NCI-H460 (cell line): ENCODE results near the gene DLG1. TPM values are rescaled to one million over a fixed set of nuclear protein-coding genes. Genes with fewer than 3 reads are reported as not detected.
"Not testable (repeated sequence)": the region's sequence is repeated elsewhere in the genome, so short reads cannot be mapped to it uniquely, and the experiment has no call there.

Experiments used
- DNase-seq: peaks from one replicate; pipeline ENCODE4 v3.0.0-alpha.2; 2016; ENCODE audit warnings: low read depth; ENCODE audit errors: extremely low read depth
- total RNA-seq: library from RNA; depleted of rRNA; stranded (reverse); fragments of >200 nt; shearing (Covaris generic); gene quantifications from 2 replicates; pipeline ENCODE4 v1.2.3, GENCODE V29; 2014

The DLG1 gene
- total RNA-seq, 1 experiment from 2014 or later, result 45.1 TPM

- DNase-seq, result no peak
These were observed 5.8 kb downstream of the DLG1 start for GRCh38 chr3:197292648-197293047.

- DNase-seq, result no peak
These were observed 6.2 kb downstream of the DLG1 start for GRCh38 chr3:197292083-197292646.

- no peak for DNase-seq
These were observed 8.7 kb downstream of the DLG1 start for GRCh38 chr3:197289726-197290125.

- no peak for DNase-seq
These were observed 11.7 kb downstream of the DLG1 start for GRCh38 chr3:197286678-197287077.

- no peak for DNase-seq
These were observed 12.9 kb downstream of the DLG1 start for GRCh38 chr3:197285557-197285956.

- DNase-seq, result no peak
These were observed 15.4 kb downstream of the DLG1 start for GRCh38 chr3:197283045-197283444.

- no peak for DNase-seq
These were observed 16.6 kb downstream of the DLG1 start for GRCh38 chr3:197281849-197282248.

- no peak for DNase-seq
These were observed 18.3 kb downstream of the DLG1 start for GRCh38 chr3:197280156-197280555.

GRCh38 chr3:197278933-197279332 lies 19.5 kb downstream of the DLG1 start:
- DNase-seq, result no peak

GRCh38 chr3:197276808-197277207 lies 21.6 kb downstream of the DLG1 start:
- not testable (repeated sequence) for DNase-seq

GRCh38 chr3:197270558-197271317 lies 27.7 kb downstream of the DLG1 start:
- DNase-seq, result no peak

- no peak for DNase-seq
These were observed 29.4 kb downstream of the DLG1 start for GRCh38 chr3:197269024-197269423.

- no peak for DNase-seq
These were observed 30.1 kb downstream of the DLG1 start for GRCh38 chr3:197268294-197268693.

- DNase-seq, result no peak
These were observed 32.1 kb downstream of the DLG1 start for GRCh38 chr3:197266331-197266730.

- DNase-seq, result no peak
These were observed 35.7 kb downstream of the DLG1 start for GRCh38 chr3:197262709-197263108.

GRCh38 chr3:197261164-197261509 lies 37.3 kb downstream of the DLG1 start:
- no peak for DNase-seq

GRCh38 chr3:197260491-197261163 lies 37.8 kb downstream of the DLG1 start:
- DNase-seq, result no peak

- no peak for DNase-seq
These were observed 39.3 kb downstream of the DLG1 start for GRCh38 chr3:197259096-197259495.

GRCh38 chr3:197258168-197258755 lies 40.1 kb downstream of the DLG1 start:
- no peak for DNase-seq

- DNase-seq, result no peak
These were observed 40.7 kb downstream of the DLG1 start for GRCh38 chr3:197257711-197258110.

GRCh38 chr3:197256836-197257444 lies 41.5 kb downstream of the DLG1 start:
- peak; percentile 13 for DNase-seq
